Neural cell (in vitro differentiated cells): Measurements from ENCODE around the gene ROBO1. TPM values are rescaled to one million over a fixed set of nuclear protein-coding genes. Genes with fewer than 3 reads are reported as not detected.

Source experiments
- H2AFZ ChIP-seq: fragments of 200-600, 300-800 bp; sonication (generic), shearing (Covaris generic); 2 replicates; pipeline ENCODE4 v1.6.0; 2014; ENCODE audit warnings: low read depth, mild to moderate bottlenecking, antibody characterized with exemption, low read length, moderate library complexity
- H3F3A ChIP-seq: fragments of 200-600 bp; shearing (Covaris generic); 2 replicates; pipeline ENCODE4 v1.6.1; 2016; ENCODE audit warnings: mild to moderate bottlenecking, moderate library complexity, mixed read lengths, antibody characterized with exemption, low read length; ENCODE audit not compliant: insufficient read depth, poor library complexity, severe bottlenecking
- H3K27ac ChIP-seq: fragments of 200-600, 300-800 bp; sonication (generic), shearing (Covaris generic); 2 replicates; pipeline ENCODE4 v1.5.1; 2014; ENCODE audit warnings: mild to moderate bottlenecking, low read length, moderate library complexity
- H3K27me3 ChIP-seq: fragments of 300-800, 200-600 bp; sonication (generic), shearing (Covaris generic); 2 replicates; pipeline ENCODE4 v1.6.0; 2014; ENCODE audit warnings: mild to moderate bottlenecking, low read depth, low read length, moderate library complexity; ENCODE audit not compliant: insufficient read depth
- H3K36me3 ChIP-seq: fragments of 300-800, 200-600 bp; sonication (generic), shearing (Covaris generic); 2 replicates; pipeline ENCODE4 v1.5.1; 2014; ENCODE audit warnings: mild to moderate bottlenecking, antibody characterized with exemption, low read length, moderate library complexity; ENCODE audit not compliant: insufficient read depth
- H3K4me2 ChIP-seq: fragments of 300-800, 200-600 bp; sonication (generic), shearing (Covaris generic); 2 replicates; pipeline ENCODE4 v1.6.0; 2014; ENCODE audit warnings: mild to moderate bottlenecking, low read length
- H3K4me3 ChIP-seq: fragments of 300-800, 200-600 bp; sonication (generic), shearing (Covaris generic); 2 replicates; pipeline ENCODE4 v1.5.1; 2014; ENCODE audit warnings: mild to moderate bottlenecking, low read length, moderate library complexity
- H3K79me2 ChIP-seq: fragments of 200-600 bp; shearing (Covaris generic); replicated peaks from 2 replicates; pipeline ENCODE4 v1.6.0; 2014; ENCODE audit warnings: mild to moderate bottlenecking, low read length, moderate library complexity; ENCODE audit not compliant: insufficient read depth
- H3K9ac ChIP-seq: fragments of 300-800, 200-600 bp; sonication (generic), shearing (Covaris generic); 2 replicates; pipeline ENCODE4 v1.6.1; 2016; ENCODE audit warnings: mild to moderate bottlenecking, low read length, mixed read lengths
- H3K9me2 ChIP-seq: fragments of 200-600 bp; shearing (Covaris generic); 2 replicates; pipeline ENCODE4 v1.6.1; 2016; ENCODE audit warnings: mild to moderate bottlenecking, low read length, mixed read lengths; ENCODE audit not compliant: insufficient read depth
- H3K9me3 ChIP-seq: fragments of 200-600, 300-800 bp; sonication (generic), shearing (Covaris generic); 2 replicates; pipeline ENCODE4 v1.6.1; 2016; ENCODE audit warnings: mild to moderate bottlenecking, mixed run types, low read length, moderate library complexity, mixed read lengths
- H4K20me1 ChIP-seq: fragments of 200-600 bp; shearing (Covaris generic); 2 replicates; pipeline ENCODE4 v1.6.1; 2016; ENCODE audit warnings: mild to moderate bottlenecking, mixed run types; ENCODE audit not compliant: insufficient read depth
- CTCF ChIP-seq: fragments of 450-650 bp; IDR thresholded peaks from 2 replicates; pipeline ENCODE4 v1.5.1; 2014; ENCODE audit warnings: antibody characterized with exemption, mild to moderate bottlenecking, moderate library complexity; ENCODE audit not compliant: poor library complexity, severe bottlenecking
- EP300 ChIP-seq: fragments of 450-650 bp; conservative IDR thresholded peaks from 2 replicates; pipeline ENCODE4 v1.6.1; 2014; ENCODE audit warnings: antibody characterized with exemption, mild to moderate bottlenecking, moderate library complexity; ENCODE audit not compliant: poor library complexity, severe bottlenecking
- EZH2 ChIP-seq: fragments of 200-600, 300-800 bp; shearing (Covaris generic), sonication (generic); IDR thresholded peaks from 2 replicates; pipeline ENCODE4 v1.6.1; 2014; ENCODE audit warnings: antibody characterized with exemption, low read length, borderline replicate concordance, mild to moderate bottlenecking; ENCODE audit not compliant: insufficient read depth, poor library complexity, severe bottlenecking
- MXI1 ChIP-seq: fragments of 450-650 bp; conservative IDR thresholded peaks from 2 replicates; pipeline ENCODE4 v1.6.1; 2014; ENCODE audit warnings: antibody characterized with exemption, mild to moderate bottlenecking; ENCODE audit not compliant: poor library complexity, severe bottlenecking
- POLR2AphosphoS5 ChIP-seq: IDR thresholded peaks from 2 replicates; pipeline ENCODE4 v1.6.1; 2012
- RAD21 ChIP-seq: fragments of 450-650 bp; conservative IDR thresholded peaks from 2 replicates; pipeline ENCODE4 v1.6.1; 2014; ENCODE audit warnings: antibody characterized with exemption, mild to moderate bottlenecking, moderate library complexity
- REST ChIP-seq: IDR thresholded peaks from 2 replicates; pipeline ENCODE4 v1.6.1; 2012; ENCODE audit warnings: borderline replicate concordance
- SMC3 ChIP-seq: fragments of 450-650 bp; conservative IDR thresholded peaks from 2 replicates; pipeline ENCODE4 v1.6.1; 2014; ENCODE audit warnings: antibody characterized with exemption, mild to moderate bottlenecking, moderate library complexity; ENCODE audit not compliant: poor library complexity
- TAF1 ChIP-seq: IDR thresholded peaks from 2 replicates; pipeline ENCODE4 v1.6.1; 2012; ENCODE audit warnings: low read depth
- polyA plus RNA-seq: library from polyadenylated mRNA; depleted of rRNA; stranded (reverse); fragments of >200 nt; gene quantifications from 2 replicates; pipeline ENCODE4 v1.2.3, GENCODE V29; 2014

The ROBO1 gene
- polyA plus RNA-seq, 1 donor from 2014 or later, result 183 TPM

- Histone ChIP-seq H3K36me3 (no peaks in the 10 kb centered on the region), H3K9me3 (no peaks in the 10 kb centered on the region), H3K4me2 (no peak overlapping the region), H3K9ac (no peak overlapping the region), H4K20me1 (no peaks in the 10 kb centered on the region), H3K79me2 (no peaks in the 10 kb centered on the region), H3K9me2 (no peaks in the 10 kb centered on the region), H3F3A (no peaks in the 10 kb centered on the region), H2AFZ (no peak overlapping the region), H3K27ac (no peak overlapping the region), H3K4me3 (no peak overlapping the region), H3K27me3 (no peaks in the 10 kb centered on the region)
- TF ChIP-seq CTCF (no peak), POLR2AphosphoS5 (no peak)
These were observed 343.0 kb downstream of the ROBO1 start for GRCh38 chr3:79424811-79425210.

GRCh38 chr3:79423417-79423816, 344.4 kb downstream of the ROBO1 start:
- no peak overlapping the region for H3K9ac ChIP-seq
- TF ChIP-seq EZH2 (no peak), MXI1 (no peak), CTCF (no peak)
- H3K27me3 ChIP-seq, result no peaks in the 10 kb centered on the region

GRCh38 chr3:79421273-79421672, 346.5 kb downstream of the ROBO1 start:
- no peaks in the 10 kb centered on the region for H4K20me1 ChIP-seq
- no peak overlapping the region for H3K4me2 ChIP-seq
- no peaks in the 10 kb centered on the region for H3K9me3 ChIP-seq
- H3K4me3 ChIP-seq, result no peak overlapping the region
- no peaks in the 10 kb centered on the region for H3K79me2 ChIP-seq
- no peaks in the 10 kb centered on the region for H3K36me3 ChIP-seq
- H3F3A ChIP-seq, result no peaks in the 10 kb centered on the region
- no peak overlapping the region for H3K27ac ChIP-seq
- H3K27me3 ChIP-seq, result no peaks in the 10 kb centered on the region
- no peak overlapping the region for H3K9ac ChIP-seq
- TF ChIP-seq MXI1 (no peak), REST (no peak), TAF1 (no peak), RAD21 (no peak), EP300 (no peak), CTCF (no peak), EZH2 (no peak), POLR2AphosphoS5 (no peak), SMC3 (no peak)
- no peaks in the 10 kb centered on the region for H3K9me2 ChIP-seq
- H2AFZ ChIP-seq, result no peak overlapping the region

More at GRCh38 chr3:79423417-79423816, 344.4 kb downstream of the ROBO1 start:
- H3K27ac ChIP-seq, result no peak overlapping the region
- no peak overlapping the region for H2AFZ ChIP-seq
- H3K4me3 ChIP-seq, result no peak overlapping the region
- H4K20me1 ChIP-seq, result no peaks in the 10 kb centered on the region
- H3K9me3 ChIP-seq, result no peaks in the 10 kb centered on the region
- H3K4me2 ChIP-seq, result no peak overlapping the region
- H3K9me2 ChIP-seq, result no peaks in the 10 kb centered on the region
- H3K79me2 ChIP-seq, result no peaks in the 10 kb centered on the region
- H3K36me3 ChIP-seq, result no peaks in the 10 kb centered on the region
- H3F3A ChIP-seq, result no peaks in the 10 kb centered on the region
